WTC11 (cell line): ENCODE measurements around the gene SIX6. TPM values are rescaled to one million over a fixed set of nuclear protein-coding genes. Genes with fewer than 3 reads are reported as not detected.

Source experiments
- ATAC-seq: fragments of 200-7000 bp; cut with Tn5 transposase; 2 replicates; pipeline ENCODE4 v1.10.0; 2021; ENCODE audit warnings: mild to moderate bottlenecking, moderate library complexity
- CTCF ChIA-PET: fragments of 300-600 bp; sonication (Branson Sonifier 250); formaldehyde crosslinking; loops from one replicate; lab custom pipeline; 2021; ENCODE audit warnings: antibody characterized with exemption; lab: Charles Lee
- POLR2A ChIA-PET: fragments of 350-600 bp; sonication (Branson Sonifier 250); formaldehyde crosslinking; loops from one replicate; lab custom pipeline; 2021; ENCODE audit warnings: antibody characterized with exemption; lab: Charles Lee
- DNase-seq: peaks from one replicate; pipeline ENCODE4 v3.0.0; 2021; ENCODE audit warnings: low spot score
- H3K27ac Mint-ChIP-seq: 2 replicates; pipeline ENCODE4 v1.8.0; 2021; ENCODE audit warnings: mixed read lengths
- H3K27me3 Mint-ChIP-seq: 2 replicates; pipeline ENCODE4 v1.8.0; 2021; ENCODE audit warnings: low read depth, mild to moderate bottlenecking, moderate library complexity, mixed read lengths
- H3K36me3 Mint-ChIP-seq: 2 replicates; pipeline ENCODE4 v1.8.0; 2021; ENCODE audit warnings: mixed read lengths
- H3K4me1 Mint-ChIP-seq: 2 replicates; pipeline ENCODE4 v1.8.0; 2022; ENCODE audit warnings: mixed read lengths
- H3K4me3 Mint-ChIP-seq: 2 replicates; pipeline ENCODE4 v1.8.0; 2021; ENCODE audit warnings: mild to moderate bottlenecking, moderate library complexity, mixed read lengths
- H3K9me3 Mint-ChIP-seq: 2 replicates; pipeline ENCODE4 v1.8.0; 2021; ENCODE audit warnings: mixed read lengths
- CDX4 ChIP-seq: fragments of 250-450 bp; sonication (Bioruptor Pico); IDR thresholded peaks from 2 replicates; pipeline ENCODE4 v1.9.0; 2021; ENCODE audit warnings: moderate library complexity, mild to moderate bottlenecking, inconsistent platforms, borderline replicate concordance
- CREM ChIP-seq: sonication (generic); formaldehyde crosslinking; IDR thresholded peaks from 2 replicates; pipeline ENCODE4 v1.8.1; 2022; ENCODE audit warnings: mild to moderate bottlenecking, missing genetic modification reagents, moderate library complexity
- ESRRA ChIP-seq: sonication (generic); formaldehyde crosslinking; IDR thresholded peaks from 2 replicates; pipeline ENCODE4 v1.8.1; 2022; ENCODE audit warnings: mild to moderate bottlenecking, missing genetic modification reagents, borderline replicate concordance
- FOXJ3 ChIP-seq: sonication (generic); formaldehyde crosslinking; IDR thresholded peaks from 2 replicates; pipeline ENCODE4 v1.9.0; 2021; ENCODE audit warnings: missing genetic modification reagents, mild to moderate bottlenecking, borderline replicate concordance
- GRHL2 ChIP-seq: fragments of 250-450 bp; sonication (Bioruptor Pico); IDR thresholded peaks from 2 replicates; pipeline ENCODE4 v1.8.0; 2022; ENCODE audit warnings: mild to moderate bottlenecking, moderate library complexity; ENCODE audit not compliant: insufficient replicate concordance, severe bottlenecking
- JAZF1 ChIP-seq: fragments of 250-450 bp; sonication (Bioruptor Pico); IDR thresholded peaks from 2 replicates; pipeline ENCODE4 v1.9.0; 2021; ENCODE audit warnings: moderate library complexity, mild to moderate bottlenecking, inconsistent platforms
- MAX ChIP-seq: sonication (generic); formaldehyde crosslinking; IDR thresholded peaks from 2 replicates; pipeline ENCODE4 v1.8.0; 2022; ENCODE audit warnings: mild to moderate bottlenecking, missing genetic modification reagents
- NFYB ChIP-seq: sonication (generic); formaldehyde crosslinking; conservative IDR thresholded peaks from 2 replicates; pipeline ENCODE4 v1.8.0; 2022; ENCODE audit warnings: low read depth, missing genetic modification reagents
- NR3C1 ChIP-seq: sonication (generic); formaldehyde crosslinking; conservative IDR thresholded peaks from 2 replicates; pipeline ENCODE4 v1.8.1; 2023; ENCODE audit warnings: low read depth, mild to moderate bottlenecking, missing genetic modification reagents
- PREB ChIP-seq: sonication (generic); formaldehyde crosslinking; IDR thresholded peaks from 2 replicates; pipeline ENCODE4 v1.8.1; 2022; ENCODE audit warnings: mild to moderate bottlenecking, missing genetic modification reagents, moderate library complexity, borderline replicate concordance
- STAT6 ChIP-seq: sonication (generic); formaldehyde crosslinking; conservative IDR thresholded peaks from 2 replicates; pipeline ENCODE4 v1.8.1; 2023; ENCODE audit warnings: mild to moderate bottlenecking, low read depth, missing genetic modification reagents, moderate library complexity
- TCF7 ChIP-seq: sonication (generic); formaldehyde crosslinking; IDR thresholded peaks from 2 replicates; pipeline ENCODE4 v1.8.0; 2022; ENCODE audit warnings: mild to moderate bottlenecking, low read depth, missing genetic modification reagents, moderate library complexity
- TEAD4 ChIP-seq: sonication (generic); formaldehyde crosslinking; IDR thresholded peaks from 2 replicates; pipeline ENCODE4 v1.8.0; 2022; ENCODE audit warnings: mild to moderate bottlenecking, missing genetic modification reagents
- TP53 ChIP-seq: sonication (generic); formaldehyde crosslinking; IDR thresholded peaks from 2 replicates; pipeline ENCODE4 v1.8.1; 2023; ENCODE audit warnings: mild to moderate bottlenecking, missing genetic modification reagents
- ZBTB43 ChIP-seq: sonication (generic); formaldehyde crosslinking; IDR thresholded peaks from 2 replicates; pipeline ENCODE4 v1.8.1; 2023; ENCODE audit warnings: mild to moderate bottlenecking, missing genetic modification reagents
- ZNF138 ChIP-seq: sonication (generic); formaldehyde crosslinking; conservative IDR thresholded peaks from 2 replicates; pipeline ENCODE4 v1.8.1; 2022; ENCODE audit warnings: mild to moderate bottlenecking, moderate library complexity, missing genetic modification reagents
- ZNF281 ChIP-seq: sonication (generic); formaldehyde crosslinking; IDR thresholded peaks from 2 replicates; pipeline ENCODE4 v1.8.0; 2023; ENCODE audit warnings: mild to moderate bottlenecking, missing genetic modification reagents
- ZNF317 ChIP-seq: sonication (generic); formaldehyde crosslinking; IDR thresholded peaks from 2 replicates; pipeline ENCODE4 v1.8.1; 2023; ENCODE audit warnings: low read depth, mild to moderate bottlenecking, moderate library complexity, missing genetic modification reagents, borderline replicate concordance
- ZNF416 ChIP-seq: fragments of 250-450 bp; sonication (Bioruptor Pico); IDR thresholded peaks from 2 replicates; pipeline ENCODE4 v1.9.0; 2021; ENCODE audit warnings: mild to moderate bottlenecking, inconsistent platforms
- ZNF532 ChIP-seq: fragments of 250-450 bp; sonication (Bioruptor Pico); IDR thresholded peaks from 2 replicates; pipeline ENCODE4 v1.9.0; 2021; ENCODE audit warnings: mild to moderate bottlenecking, borderline replicate concordance
- total RNA-seq: library from RNA; stranded (reverse); gene quantifications from 3 replicates; pipeline ENCODE4 v1.2.3, GENCODE V29; 2021

Gene SIX6
- total RNA-seq, 1 experiment from 2014 or later: 0.07 TPM

GRCh38 chr14:60495946-60496345 lies 13.0 kb upstream of the SIX6 start:
- Mint-ChIP-seq H3K4me1 (peaks cover 4% of the 10 kb centered on the region; the same call in 1 of the 2 replicates), H3K27ac (no peak overlapping the region), H3K36me3 (no peaks in the 10 kb centered on the region), H3K9me3 (peaks cover 4% of the 10 kb centered on the region), H3K4me3 (no peak overlapping the region), H3K27me3 (peaks cover 21% of the 10 kb centered on the region)
- ChIA-PET POLR2A (no interaction called here), CTCF (interaction anchor here (0.8 to 1.4 kb wide), 2 partner anchors 164 to 193 kb away, joined by 3 read pairs; no protein-coding TSS in a partner anchor)
- ATAC-seq (no peak), DNase-seq (no peak)
- no peak for TF ChIP-seq GRHL2 (CRISPR knock-in tag)
- TF ChIP-seq ZNF317 (CRISPR knock-in tag): no peak
- TF ChIP-seq TEAD4 (CRISPR knock-in tag): no peak
- no peak for TF ChIP-seq ZNF281
- TF ChIP-seq NR3C1 (CRISPR knock-in tag): no peak
- no peak for TF ChIP-seq ZNF138 (CRISPR knock-in tag)
- no peak for TF ChIP-seq JAZF1 (CRISPR knock-in tag)
- no peak for TF ChIP-seq PREB (CRISPR knock-in tag)
- no peak for TF ChIP-seq ZNF532
- TF ChIP-seq NFYB: no peak
- no peak for TF ChIP-seq STAT6 (CRISPR knock-in tag)
- TF ChIP-seq CDX4: no peak

GRCh38 chr14:60502541-60502940 lies 6.4 kb upstream of the SIX6 start:
- ChIA-PET CTCF (no interaction called here), POLR2A (no interaction called here)
- no peaks in the 10 kb centered on the region for H3K36me3 Mint-ChIP-seq
- peaks cover 74% of the 10 kb centered on the region for H3K27me3 Mint-ChIP-seq
- H3K4me1 Mint-ChIP-seq: peaks cover 20% of the 10 kb centered on the region
- ATAC-seq (no peak), DNase-seq (no peak)
- no peaks in the 10 kb centered on the region for H3K9me3 Mint-ChIP-seq
- H3K4me3 Mint-ChIP-seq: no peak overlapping the region
- no peak overlapping the region for H3K27ac Mint-ChIP-seq
- TF ChIP-seq NFYB (no peak), ZNF416 (CRISPR knock-in tag) (no peak), CDX4 (no peak), FOXJ3 (CRISPR knock-in tag) (no peak), TP53 (CRISPR knock-in tag) (no peak), CREM (no peak), ESRRA (CRISPR knock-in tag) (no peak), MAX (CRISPR knock-in tag) (no peak), TCF7 (no peak), ZBTB43 (CRISPR knock-in tag) (no peak)
